ENCODE measurements around the gene DDX6.
"Not testable (repeated sequence)": the region's sequence is repeated elsewhere in the genome, so short reads cannot be mapped to it uniquely, and the experiment has no call there.

- not testable (repeated sequence) for TF ChIP-seq EZH2 (IDR thresholded peaks at IDR 0.05; ENCODE audit: insufficient read depth, poor library complexity, severe bottlenecking); EZH2phosphoT487 (IDR thresholded peaks at IDR 0.05; ENCODE audit: insufficient read depth, low read depth)
Observed at GRCh38 chr11:118727721-118728066, 63.3 kb downstream of the DDX6 start.

Data from GM23248 (cell line).